Activated naive CD4-positive, alpha-beta T cell treated with anti-CD3 and anti-CD28 coated beads for 36 hours (primary cell): ENCODE results near the gene C1QL4. TPM values are rescaled to one million over a fixed set of nuclear protein-coding genes. Genes with fewer than 3 reads are reported as not detected.

ENCODE experiments used
- CTCF ChIA-PET: fragments of 350-600 bp; sonication (Branson Sonifier 250); formaldehyde crosslinking; loops from one replicate; lab custom pipeline; 2021; ENCODE audit warnings: antibody characterized with exemption; lab: Charles Lee
- DNase-seq: peaks from one replicate; pipeline ENCODE4 v3.0.0-alpha.2; 2020
- H3K27ac Mint-ChIP-seq: one replicate; pipeline ENCODE4 v1.8.0; 2021; ENCODE audit warnings: mild to moderate bottlenecking, mixed read lengths
- H3K27me3 Mint-ChIP-seq: one replicate; pipeline ENCODE4 v1.8.0; 2021; ENCODE audit warnings: low read depth, mixed read lengths
- H3K36me3 Mint-ChIP-seq: one replicate; pipeline ENCODE4 v1.8.0; 2021; ENCODE audit warnings: low read depth, mixed read lengths
- H3K4me1 Mint-ChIP-seq: one replicate; pipeline ENCODE4 v1.8.0; 2021; ENCODE audit warnings: low read depth, mixed read lengths
- H3K4me3 Mint-ChIP-seq: one replicate; pipeline ENCODE4 v1.8.0; 2021; ENCODE audit warnings: mild to moderate bottlenecking, moderate library complexity, mixed read lengths
- H3K9me3 Mint-ChIP-seq: one replicate; pipeline ENCODE4 v1.8.0; 2021; ENCODE audit warnings: mixed read lengths
- intact Hi-C: fragments of 100-400 bp; cut with micrococcal nuclease; formaldehyde crosslinking; loops from one replicate; pipeline ENCODE4 v1.15.1; 2023
- total RNA-seq, 2 experiments: library from RNA; stranded (reverse); gene quantifications; one replicate each; pipeline ENCODE4 v1.2.3, GENCODE V29; 2021

The C1QL4 gene
- total RNA-seq, 2 experiments from 2014 or later = not detected

GRCh38 chr12:49346659-49347310 is 9.8 kb upstream of the C1QL4 start, which contains the start of gene DNAJC22:
Gene DNAJC22 (plus strand): TSS chr12:49346888. CDS start chr12:49348873, 1,985 bp downstream.
- H3K27me3 Mint-ChIP-seq = peaks cover 56% of the 10 kb centered on the region
- H3K4me3 Mint-ChIP-seq = peak within 1 kb of the TSS; percentile 58
- H3K4me1 Mint-ChIP-seq = peaks cover 42% of the 10 kb centered on the region
- H3K36me3 Mint-ChIP-seq = no peaks in the 10 kb centered on the region
- no peaks in the 10 kb centered on the region for H3K9me3 Mint-ChIP-seq
- intact Hi-C loops = loop anchor here (1.0 to 10.0 kb wide), 3 partner anchors 20 to 372 kb away; partner anchors contain the start of genes SPATS2, WNT1 and WNT10B
- DNase-seq = peak; percentile 43
- H3K27ac Mint-ChIP-seq = no peak within 1 kb of the TSS
- CTCF ChIA-PET = interaction anchor here (0.8 to 8.7 kb wide), 20 partner anchors 9 to 206 kb away, joined by 3 to 97 read pairs (median 7); partner anchors contain the start of genes C1QL4, PRPH, SPATS2 and TUBA1C

- DNase-seq = no peak
- intact Hi-C loops = loop anchor here (2.0 to 10.0 kb wide), 2 partner anchors 21 to 371 kb away; partner anchors contain the start of genes SPATS2, WNT1 and WNT10B
- Mint-ChIP-seq H3K27me3 (peaks cover 62% of the 10 kb centered on the region), H3K27ac (no peak overlapping the region), H3K36me3 (no peaks in the 10 kb centered on the region), H3K4me1 (peaks cover 42% of the 10 kb centered on the region), H3K4me3 (peak overlapping the region; percentile 58), H3K9me3 (no peaks in the 10 kb centered on the region)
- CTCF ChIA-PET = interaction anchor here (0.8 to 8.7 kb wide), 8 partner anchors 13 to 168 kb away, joined by 3 to 97 read pairs (median 12); partner anchors contain the start of genes PRPH and TUBA1C
These were observed 9.1 kb upstream of the C1QL4 start for GRCh38 chr12:49345825-49346658.

GRCh38 chr12:49345051-49345824 is 8.2 kb upstream of the C1QL4 start:
- H3K36me3 Mint-ChIP-seq = no peaks in the 10 kb centered on the region

GRCh38 chr12:49344486-49345050 is 7.6 kb upstream of the C1QL4 start:
- no peaks in the 10 kb centered on the region for H3K9me3 Mint-ChIP-seq
- H3K27ac Mint-ChIP-seq = no peak overlapping the region
- intact Hi-C loops = loop anchor here (5.0 to 10.0 kb wide), 2 partner anchors 257 to 370 kb away; partner anchors contain the start of genes WNT1 and WNT10B
- H3K27me3 Mint-ChIP-seq = peaks cover 69% of the 10 kb centered on the region
- peaks cover 42% of the 10 kb centered on the region for H3K4me1 Mint-ChIP-seq
- CTCF ChIA-PET = interaction anchor here (0.6 to 3.9 kb wide), 3 partner anchors 13 to 167 kb away, joined by 5 to 153 read pairs (median 28); partner anchors contain the start of gene PRPH
- no peak overlapping the region for H3K4me3 Mint-ChIP-seq
- H3K36me3 Mint-ChIP-seq = no peaks in the 10 kb centered on the region
- DNase-seq = no peak

More at GRCh38 chr12:49345051-49345824, 8.2 kb upstream of the C1QL4 start:
- Mint-ChIP-seq H3K4me3 (no peak overlapping the region), H3K27me3 (peaks cover 67% of the 10 kb centered on the region), H3K9me3 (no peaks in the 10 kb centered on the region), H3K27ac (no peak overlapping the region), H3K4me1 (peaks cover 42% of the 10 kb centered on the region)
- intact Hi-C loops = loop anchor here (10.0 kb wide), 1 partner anchor 370 kb away; the partner anchor contains the start of genes WNT1 and WNT10B
- no peak for DNase-seq
- CTCF ChIA-PET = interaction anchor here (0.8 to 3.5 kb wide), 2 partner anchors 14 to 49 kb away, joined by 3 to 30 read pairs; partner anchors contain the start of gene PRPH

GRCh38 chr12:49342914-49343731 is 6.1 kb upstream of the C1QL4 start:
- no peaks in the 10 kb centered on the region for H3K9me3 Mint-ChIP-seq
- CTCF ChIA-PET = interaction anchor here (0.6 to 3.9 kb wide), 19 partner anchors 10 to 210 kb away, joined by 3 to 153 read pairs (median 5); partner anchors contain the start of genes PRPH, SPATS2 and TROAP
- peaks cover 74% of the 10 kb centered on the region for H3K27me3 Mint-ChIP-seq
- H3K4me1 Mint-ChIP-seq = peaks cover 43% of the 10 kb centered on the region
- peak overlapping the region; percentile 1 for H3K4me3 Mint-ChIP-seq
- DNase-seq = peak; percentile 73
- H3K36me3 Mint-ChIP-seq = no peaks in the 10 kb centered on the region
- intact Hi-C loops = loop anchor here (1.0 to 10.0 kb wide), 6 partner anchors 21 to 368 kb away; partner anchors contain the start of genes TUBA1C, WNT1 and WNT10B
- peak overlapping the region; percentile 48 for H3K27ac Mint-ChIP-seq

- Mint-ChIP-seq H3K36me3 (no peaks in the 10 kb centered on the region), H3K4me1 (peaks cover 48% of the 10 kb centered on the region)
- DNase-seq = peak; percentile 90
These were observed 5.3 kb upstream of the C1QL4 start for GRCh38 chr12:49342066-49342913.

GRCh38 chr12:49341777-49342065 is 4.7 kb upstream of the C1QL4 start:
- Mint-ChIP-seq H3K27me3 (peaks cover 77% of the 10 kb centered on the region), H3K4me1 (peaks cover 47% of the 10 kb centered on the region), H3K9me3 (no peaks in the 10 kb centered on the region), H3K27ac (no peak overlapping the region), H3K36me3 (no peaks in the 10 kb centered on the region), H3K4me3 (no peak overlapping the region)
- no peak for DNase-seq
- intact Hi-C loops = loop anchor here (1.0 to 10.0 kb wide), 6 partner anchors 19 to 367 kb away; partner anchors contain the start of genes TUBA1C, WNT1 and WNT10B
- CTCF ChIA-PET = interaction anchor here (0.6 to 3.9 kb wide), 19 partner anchors 10 to 288 kb away, joined by 3 to 153 read pairs (median 5); partner anchors contain the start of genes PRPH and TROAP

More at GRCh38 chr12:49342066-49342913, 5.3 kb upstream of the C1QL4 start:
- intact Hi-C loops = loop anchor here (1.0 to 10.0 kb wide), 6 partner anchors 20 to 367 kb away; partner anchors contain the start of genes TUBA1C, WNT1 and WNT10B
- Mint-ChIP-seq H3K27ac (no peak overlapping the region), H3K27me3 (peaks cover 78% of the 10 kb centered on the region), H3K9me3 (no peaks in the 10 kb centered on the region), H3K4me3 (no peak overlapping the region)
- CTCF ChIA-PET = interaction anchor here (0.6 to 3.9 kb wide), 24 partner anchors 10 to 287 kb away, joined by 3 to 153 read pairs (median 5); partner anchors contain the start of genes PRPH, SPATS2 and TROAP

GRCh38 chr12:49340971-49341776 is 4.2 kb upstream of the C1QL4 start:
- intact Hi-C loops = loop anchor here (5.0 to 10.0 kb wide), 2 partner anchors 254 to 366 kb away; partner anchors contain the start of genes WNT1 and WNT10B
- Mint-ChIP-seq H3K27me3 (peaks cover 74% of the 10 kb centered on the region), H3K36me3 (no peaks in the 10 kb centered on the region), H3K4me3 (no peak overlapping the region), H3K27ac (no peak overlapping the region), H3K9me3 (no peaks in the 10 kb centered on the region), H3K4me1 (peaks cover 45% of the 10 kb centered on the region)
- no peak for DNase-seq
- CTCF ChIA-PET = interaction anchor here (0.8 to 3.9 kb wide), 14 partner anchors 9 to 288 kb away, joined by 3 to 153 read pairs (median 4); partner anchors contain the start of genes PRPH and TROAP
